NCI-H2196 treated with DMSO at 0.1 percent for 48 hours (cell line): ENCODE results near the gene ATG10.
A peak's percentile ranks its signal among the peaks of the same experiment; 100 is the strongest.

Experiments
- DNase-seq: peaks from one replicate; lab custom pipeline; 2025; ENCODE audit not compliant: unreplicated experiment; lab: John Stamatoyannopoulos, UW

The ATG10 gene

DNA sequence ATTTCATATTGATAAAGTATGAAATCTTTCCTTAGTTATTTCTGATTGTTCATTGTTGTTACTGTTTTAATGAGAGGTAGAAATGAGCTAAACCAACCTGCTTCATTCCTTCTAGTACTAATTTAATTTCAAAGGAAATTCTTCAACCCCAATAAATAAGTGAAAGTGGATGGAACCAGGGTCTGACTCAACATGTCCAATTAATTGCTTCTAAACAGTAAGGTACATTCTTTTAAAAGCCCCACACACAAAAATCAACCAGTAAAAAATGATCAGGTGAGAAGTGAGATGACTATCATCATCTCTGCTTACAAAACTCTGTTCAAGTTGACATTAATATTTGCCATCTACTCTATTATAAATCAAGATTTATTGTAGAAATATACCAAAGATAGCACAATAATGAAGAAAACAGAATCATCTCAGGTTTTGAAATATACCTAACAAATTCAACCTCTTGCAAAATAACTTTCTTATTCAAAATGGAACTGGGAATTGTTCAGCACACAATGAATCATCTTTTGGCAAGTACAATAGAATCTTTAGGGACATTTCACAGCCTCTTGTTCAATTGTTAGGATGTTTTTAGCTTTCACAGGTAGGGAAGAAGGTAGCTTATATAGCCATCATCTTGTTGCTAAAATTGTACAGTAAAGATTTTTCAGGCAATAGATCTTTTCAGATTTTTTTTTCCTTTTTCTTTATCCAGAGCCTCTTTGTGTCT lies 191.8 kb downstream of the ATG10 start:
- no peak for DNase-seq

GRCh38 chr5:82164176-82164976 lies 192.6 kb downstream of the ATG10 start:
- DNase-seq, result no peak

GRCh38 chr5:82164977-82165713 lies 193.3 kb downstream of the ATG10 start:
- DNase-seq, result peak; percentile 2

- peak; percentile 63 for DNase-seq
Measured at GRCh38 chr5:82165740-82166530, 194.1 kb downstream of the ATG10 start.

DNA sequence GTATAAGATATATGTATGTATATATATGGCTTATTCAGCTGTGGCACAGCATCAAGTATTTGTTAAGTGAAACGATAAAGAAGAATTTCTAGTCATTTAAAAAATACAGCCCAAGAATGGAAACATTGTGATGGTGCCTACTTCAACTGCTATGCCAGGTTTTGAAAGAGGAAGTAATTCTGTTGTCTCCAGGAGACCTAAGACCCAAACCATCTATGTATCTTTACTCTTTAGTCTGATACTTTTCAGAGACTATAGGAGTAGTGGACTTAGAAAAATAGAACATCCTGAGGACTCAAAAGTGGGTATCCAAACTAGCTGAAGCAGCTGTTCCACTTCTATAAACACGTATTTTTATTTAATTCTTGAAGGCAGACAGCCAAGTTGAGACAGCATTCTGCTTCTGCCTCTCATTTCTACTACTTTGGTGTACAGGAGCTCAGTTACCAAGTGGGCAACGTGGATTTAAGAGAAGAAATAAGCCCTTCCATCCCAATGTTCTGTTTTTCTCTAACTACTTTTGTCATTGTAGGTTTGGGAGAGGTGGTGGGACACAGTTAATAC lies 195.6 kb downstream of the ATG10 start:
- DNase-seq, result no peak

DNA sequence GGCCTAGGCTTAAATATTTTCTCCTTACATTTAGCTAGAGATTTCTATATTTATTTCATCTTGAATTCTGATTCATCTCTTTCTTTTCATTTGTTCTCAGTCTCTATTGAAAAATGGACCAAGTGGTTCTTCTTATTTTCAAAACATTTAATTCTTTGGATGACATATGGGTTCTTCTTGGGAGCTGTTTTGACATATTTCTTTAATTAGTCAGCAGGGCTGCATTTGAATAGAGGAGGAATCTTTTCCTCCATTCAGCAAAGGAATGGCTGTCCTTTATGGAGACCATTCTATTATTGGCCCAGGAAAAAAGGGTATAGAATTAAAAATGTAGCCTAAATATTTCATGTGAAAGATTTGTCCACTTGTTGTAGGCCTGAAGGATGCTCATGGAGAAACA lies 196.5 kb downstream of the ATG10 start:
- no peak for DNase-seq

GRCh38 chr5:82169892-82170291 lies 198.1 kb downstream of the ATG10 start:
- no peak for DNase-seq

GRCh38 chr5:82174128-82174918 lies 202.5 kb downstream of the ATG10 start:
- DNase-seq, result no peak

GRCh38 chr5:82174919-82175219 lies 203.0 kb downstream of the ATG10 start:
- DNase-seq, result no peak

DNA sequence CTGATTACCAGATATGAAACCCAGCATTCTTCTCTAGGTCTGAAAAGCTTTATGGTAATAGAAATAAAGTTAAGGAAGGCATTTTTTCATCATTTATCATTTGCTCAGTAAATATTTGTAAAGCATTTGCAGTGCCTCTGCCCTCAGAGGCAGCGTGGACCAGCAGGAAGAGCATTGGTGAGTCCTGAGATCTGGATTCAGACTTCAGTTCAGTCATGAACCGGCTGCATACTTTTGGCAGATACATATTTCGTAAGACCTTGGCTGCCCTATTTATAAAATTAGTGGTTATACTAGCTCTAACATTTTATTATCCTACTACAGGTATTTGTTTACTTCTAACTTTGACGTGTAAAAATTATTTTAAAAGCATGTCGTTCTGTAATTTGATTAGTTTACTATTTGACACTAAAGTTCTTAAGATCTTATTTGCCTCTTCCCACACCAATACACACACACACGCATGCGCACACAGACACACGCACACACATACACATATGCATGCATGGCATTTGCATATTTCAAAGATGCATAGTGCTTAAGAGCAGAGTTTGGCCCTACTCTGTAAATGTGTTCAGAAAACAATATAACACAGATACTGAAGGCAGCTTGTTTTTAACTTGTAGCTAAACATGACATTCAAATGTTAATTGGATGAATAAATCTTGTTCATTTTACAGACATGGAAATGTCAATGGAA lies 204.4 kb downstream of the ATG10 start:
- DNase-seq, result no peak

DNA sequence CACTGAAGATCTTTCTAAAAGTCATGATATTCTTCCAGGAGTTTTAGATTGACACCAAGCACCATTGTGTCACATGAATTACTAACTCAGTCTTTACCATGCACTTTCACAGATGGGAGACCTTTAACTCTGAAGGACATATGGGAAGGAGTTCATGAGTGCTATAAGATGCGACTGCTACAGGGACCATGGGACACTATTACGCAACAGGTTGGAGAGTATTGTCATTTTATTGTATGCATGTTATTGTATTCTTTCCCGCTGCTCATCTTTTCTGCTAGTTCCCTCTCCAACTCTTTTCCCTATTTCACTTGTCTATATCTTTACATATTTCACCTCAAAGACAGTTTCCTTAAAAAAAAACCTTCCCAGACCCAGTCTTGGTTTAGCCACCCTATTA lies 206.6 kb downstream of the ATG10 start:
- DNase-seq, result no peak

DNA sequence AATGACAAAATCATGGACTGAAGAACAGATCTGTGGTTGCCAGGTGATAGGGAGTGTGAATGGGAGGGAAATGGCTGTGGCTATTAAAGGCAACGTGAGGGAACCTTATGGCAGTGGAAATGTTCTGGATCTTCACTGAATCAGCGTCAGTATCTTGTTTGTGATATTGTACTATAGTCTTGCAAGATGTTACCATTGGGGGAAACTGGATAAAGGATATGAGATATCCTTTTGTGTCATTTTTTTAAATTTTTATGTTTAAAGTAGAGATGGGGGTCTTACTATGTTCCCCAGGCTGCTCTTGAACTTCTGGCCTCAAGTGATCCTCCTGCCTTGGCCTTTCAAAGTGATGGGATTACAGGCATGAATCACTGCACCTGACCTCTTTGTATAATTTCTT lies 210.8 kb downstream of the ATG10 start:
- no peak for DNase-seq

GRCh38 chr5:82183828-82184227 lies 212.0 kb downstream of the ATG10 start:
- DNase-seq, result no peak

DNA sequence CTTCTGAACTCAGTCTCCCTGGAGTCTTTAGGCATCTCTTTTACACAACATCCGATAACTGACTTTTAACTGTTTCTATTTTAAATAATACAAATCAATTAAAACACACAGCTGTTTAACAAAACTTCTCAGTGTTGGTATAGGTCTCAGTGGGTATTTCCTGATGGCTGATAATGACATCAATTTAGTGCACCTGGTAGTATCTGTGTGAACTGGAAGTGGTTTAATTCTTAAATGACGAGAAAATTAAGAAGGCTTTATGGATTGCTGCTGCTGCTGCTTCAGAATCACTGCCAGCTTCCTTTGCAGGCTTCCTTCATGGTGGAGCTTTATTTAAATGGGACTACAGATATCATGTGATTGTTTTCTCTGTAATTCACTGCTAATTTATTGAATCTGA lies 214.0 kb downstream of the ATG10 start:
- no peak for DNase-seq

- DNase-seq, result no peak
Measured at GRCh38 chr5:82197550-82197949, 225.7 kb downstream of the ATG10 start.

- DNase-seq, result no peak
Measured at GRCh38 chr5:82204567-82204966, 232.7 kb downstream of the ATG10 start.

GRCh38 chr5:82205005-82205404 lies 233.2 kb downstream of the ATG10 start:
- DNase-seq, result no peak

GRCh38 chr5:82208371-82208770 lies 236.5 kb downstream of the ATG10 start:
- DNase-seq, result no peak

DNA sequence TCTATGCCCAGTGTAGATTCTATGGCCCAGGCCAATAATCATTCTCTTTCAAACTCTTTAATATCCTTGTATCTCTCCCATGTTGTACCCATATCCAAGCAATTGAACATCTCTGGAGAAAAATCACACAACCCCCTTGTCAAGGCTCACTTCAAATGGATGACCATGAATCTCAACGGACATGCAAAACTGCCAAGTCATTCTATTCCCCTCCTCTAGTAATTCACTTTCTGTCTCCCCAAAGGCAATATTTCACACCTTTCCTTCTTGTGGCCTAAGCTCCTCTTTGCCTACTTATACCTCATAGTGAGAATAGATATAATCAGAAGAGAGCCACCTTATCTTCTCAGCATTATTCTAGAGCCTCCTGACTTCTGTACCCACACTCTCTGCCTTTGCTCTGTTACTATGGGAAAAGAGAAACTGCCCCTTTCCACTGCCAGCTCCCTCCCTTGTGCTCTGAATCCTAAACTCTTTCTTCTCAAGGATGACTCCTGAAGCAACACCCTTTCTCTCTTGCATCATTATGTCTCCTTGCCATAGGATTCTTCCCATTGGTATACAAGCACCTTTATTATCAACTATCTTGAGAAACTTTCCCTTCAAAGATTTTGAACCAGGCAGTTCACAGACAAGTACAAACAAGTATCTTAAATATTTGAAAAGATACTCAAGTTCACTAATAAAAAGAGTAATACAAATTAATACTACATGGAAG lies 240.2 kb downstream of the ATG10 start:
- DNase-seq, result no peak
